ENCODE measurements around the gene CD28. TPM values are rescaled to one million over a fixed set of nuclear protein-coding genes. Genes with fewer than 3 reads are reported as not detected.

CD28 gene
- total RNA-seq, 1 experiment from 2014 or later, result not detected

GRCh38 chr2:203710226-203710625 lies 3.8 kb downstream of the CD28 start:
- in situ Hi-C loops (cut with HindIII; ENCODE audit: low sequenced_read_pairs), result no loop called here
- DNase-seq (ENCODE audit: low spot score), result no peak

GRCh38 chr2:203710952-203711351 lies 4.5 kb downstream of the CD28 start:
- in situ Hi-C loops (cut with HindIII; ENCODE audit: low sequenced_read_pairs), result no loop called here
- no peak for DNase-seq (ENCODE audit: low spot score)

GRCh38 chr2:203711399-203711798 lies 5.0 kb downstream of the CD28 start:
- in situ Hi-C loops (cut with HindIII; ENCODE audit: low sequenced_read_pairs), result no loop called here

DNA sequence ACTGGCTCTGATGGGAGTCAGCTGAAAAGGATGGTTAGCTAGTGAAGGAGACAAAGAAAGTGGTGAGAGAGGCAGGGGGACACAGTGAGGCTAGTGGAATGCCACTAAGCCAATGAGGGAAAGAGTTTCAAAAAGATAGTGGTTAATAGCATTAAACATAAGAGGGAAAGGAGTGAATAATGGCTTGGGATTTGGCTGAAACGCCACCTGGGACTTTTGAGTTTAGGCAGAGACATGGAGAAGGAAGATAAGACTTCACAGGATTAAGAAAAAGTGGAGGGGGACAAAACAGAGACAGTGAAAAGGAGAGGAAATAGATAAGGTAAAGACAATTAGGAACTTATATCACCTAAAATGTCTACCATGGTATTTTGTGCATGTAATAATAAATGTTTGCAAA lies 6.9 kb downstream of the CD28 start:
- DNase-seq (ENCODE audit: low spot score), result no peak
- in situ Hi-C loops (cut with HindIII; ENCODE audit: low sequenced_read_pairs), result no loop called here

More at GRCh38 chr2:203711399-203711798, 5.0 kb downstream of the CD28 start:
- no peak for DNase-seq (ENCODE audit: low spot score)

DNA sequence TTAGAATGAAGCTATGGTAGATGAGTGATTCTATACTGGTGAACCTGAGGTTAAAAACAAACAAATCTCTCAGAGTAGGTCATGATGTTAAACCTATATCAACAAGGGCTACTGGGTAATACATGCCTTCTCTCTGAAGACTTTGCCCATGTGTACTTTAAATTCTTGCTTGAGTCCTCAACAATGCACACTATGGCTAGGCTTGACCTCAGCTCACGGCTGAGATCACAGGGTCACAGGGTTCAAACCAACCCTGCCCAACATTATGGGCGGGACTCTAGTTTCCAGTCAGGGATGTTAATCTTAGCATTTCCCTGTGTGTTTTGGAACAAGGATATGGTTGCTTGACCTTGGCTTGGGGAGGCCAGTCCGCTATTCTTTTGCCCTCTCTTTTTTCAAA lies 7.7 kb downstream of the CD28 start:
- DNase-seq (ENCODE audit: low spot score), result no peak
- in situ Hi-C loops (cut with HindIII; ENCODE audit: low sequenced_read_pairs), result no loop called here

GRCh38 chr2:203715744-203716143 lies 9.3 kb downstream of the CD28 start:
- in situ Hi-C loops (cut with HindIII; ENCODE audit: low sequenced_read_pairs), result no loop called here
- no peak for DNase-seq (ENCODE audit: low spot score)

DNA sequence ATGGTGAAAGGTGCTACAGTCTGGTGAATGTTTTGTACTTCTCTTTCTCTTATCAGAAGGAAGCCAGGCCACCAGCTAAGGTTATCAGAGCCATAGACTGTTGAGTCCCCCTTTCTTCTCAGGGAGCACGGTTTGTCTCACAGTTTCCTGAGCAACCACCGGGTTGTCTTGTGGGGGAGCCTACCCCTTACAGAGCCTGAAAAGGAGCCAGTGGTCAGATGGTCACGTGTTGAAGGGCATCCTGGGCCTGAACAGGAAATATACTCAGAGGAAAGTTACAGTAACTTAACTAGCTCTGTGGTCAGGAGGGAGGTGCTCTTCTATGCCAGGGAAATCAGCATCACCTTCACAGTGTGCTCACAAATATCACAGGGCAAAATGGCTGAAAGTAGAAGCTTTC lies 11.6 kb downstream of the CD28 start:
- no peak for DNase-seq (ENCODE audit: low spot score)
- in situ Hi-C loops (cut with HindIII; ENCODE audit: low sequenced_read_pairs), result no loop called here

DNA sequence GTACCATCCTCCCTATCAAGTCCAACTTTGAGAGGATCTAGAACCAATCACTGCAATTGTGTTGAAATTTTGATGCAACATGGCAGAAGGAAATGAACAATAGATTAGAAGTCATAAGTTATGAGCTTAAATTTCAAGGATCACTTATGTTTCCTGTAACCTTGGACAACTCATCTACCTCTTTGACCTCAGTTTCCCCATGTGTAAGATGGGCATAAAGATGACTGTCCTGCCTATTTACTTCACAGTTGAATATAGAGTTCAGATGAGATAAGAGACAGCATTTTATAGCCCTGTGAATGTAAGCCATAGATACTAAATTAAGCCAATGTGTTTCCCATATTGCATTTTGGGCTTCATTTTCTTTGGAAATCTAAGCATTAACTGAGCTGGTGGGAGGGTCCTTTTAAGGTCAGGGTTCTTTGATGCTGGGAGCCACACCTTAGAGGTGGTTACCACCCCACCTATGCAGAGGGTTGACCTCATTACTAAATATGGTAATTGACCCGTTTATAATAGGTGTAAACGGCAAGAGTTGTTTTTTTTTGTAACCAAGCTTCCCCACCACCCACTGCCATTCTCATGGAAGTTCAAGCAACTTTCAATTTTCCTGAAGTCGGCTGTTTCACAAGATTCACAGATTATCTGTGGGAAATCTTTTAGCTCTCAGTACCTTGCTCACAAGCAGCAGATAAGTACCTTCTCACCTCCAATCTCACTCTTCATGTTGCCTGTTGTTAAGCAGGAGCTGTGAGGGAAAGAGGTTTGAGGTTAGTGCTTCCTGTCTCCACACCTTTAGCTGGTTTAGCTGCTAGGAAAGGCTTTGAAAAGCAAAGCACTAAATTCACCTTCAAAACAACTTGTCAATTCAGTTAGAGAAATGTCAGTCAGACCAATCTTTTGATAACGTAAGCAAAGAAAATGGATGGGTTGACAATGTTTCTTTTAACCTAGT lies 13.3 kb downstream of the CD28 start:
- no peak for DNase-seq (ENCODE audit: low spot score)
- in situ Hi-C loops (cut with HindIII; ENCODE audit: low sequenced_read_pairs), result no loop called here

DNA sequence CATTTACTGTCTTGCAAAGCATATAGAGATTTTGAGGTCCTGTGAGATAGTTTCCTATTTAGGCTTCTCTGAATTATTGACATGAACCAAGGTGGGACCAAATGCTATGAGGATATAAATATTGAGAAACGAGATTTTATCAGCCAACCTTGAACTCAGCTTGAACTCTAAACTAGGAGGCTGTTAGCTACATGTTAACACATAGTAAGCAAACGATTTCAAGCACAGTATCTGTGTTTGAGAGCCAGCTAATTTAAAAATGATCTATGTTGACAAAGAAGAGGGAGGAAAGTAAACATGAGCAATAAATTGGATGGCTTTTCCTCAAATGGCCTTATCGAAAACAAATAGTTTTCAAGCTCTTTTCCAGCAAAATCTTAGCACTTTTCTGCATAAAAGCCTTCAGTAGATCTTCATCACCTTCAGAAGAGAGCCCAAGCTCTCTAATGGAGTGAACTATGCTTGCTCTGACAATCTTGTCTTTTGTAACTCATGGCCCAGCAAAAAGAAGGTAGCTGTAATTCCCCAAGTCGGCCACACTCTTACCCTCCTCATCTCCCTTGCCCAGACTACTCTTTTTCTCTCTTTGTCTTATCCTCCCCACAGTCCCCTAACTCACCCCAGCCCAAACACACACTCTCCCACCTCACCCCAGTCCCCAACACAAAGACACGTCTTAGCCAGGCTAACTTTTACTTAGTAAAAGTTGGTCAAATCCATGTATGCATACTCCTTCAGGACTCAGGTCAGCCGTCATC lies 14.7 kb downstream of the CD28 start:
- in situ Hi-C loops (cut with HindIII; ENCODE audit: low sequenced_read_pairs), result no loop called here
- no peak for DNase-seq (ENCODE audit: low spot score)

- in situ Hi-C loops (cut with HindIII; ENCODE audit: low sequenced_read_pairs), result no loop called here
- no peak for DNase-seq (ENCODE audit: low spot score)
Measured at GRCh38 chr2:203721781-203722300, 15.4 kb downstream of the CD28 start.

GRCh38 chr2:203722411-203722810 lies 16.0 kb downstream of the CD28 start:
- in situ Hi-C loops (cut with HindIII; ENCODE audit: low sequenced_read_pairs), result no loop called here
- no peak for DNase-seq (ENCODE audit: low spot score)

GRCh38 chr2:203728321-203728720 lies 21.9 kb downstream of the CD28 start:
- in situ Hi-C loops (cut with HindIII; ENCODE audit: low sequenced_read_pairs), result no loop called here
- no peak for DNase-seq (ENCODE audit: low spot score)

DNA sequence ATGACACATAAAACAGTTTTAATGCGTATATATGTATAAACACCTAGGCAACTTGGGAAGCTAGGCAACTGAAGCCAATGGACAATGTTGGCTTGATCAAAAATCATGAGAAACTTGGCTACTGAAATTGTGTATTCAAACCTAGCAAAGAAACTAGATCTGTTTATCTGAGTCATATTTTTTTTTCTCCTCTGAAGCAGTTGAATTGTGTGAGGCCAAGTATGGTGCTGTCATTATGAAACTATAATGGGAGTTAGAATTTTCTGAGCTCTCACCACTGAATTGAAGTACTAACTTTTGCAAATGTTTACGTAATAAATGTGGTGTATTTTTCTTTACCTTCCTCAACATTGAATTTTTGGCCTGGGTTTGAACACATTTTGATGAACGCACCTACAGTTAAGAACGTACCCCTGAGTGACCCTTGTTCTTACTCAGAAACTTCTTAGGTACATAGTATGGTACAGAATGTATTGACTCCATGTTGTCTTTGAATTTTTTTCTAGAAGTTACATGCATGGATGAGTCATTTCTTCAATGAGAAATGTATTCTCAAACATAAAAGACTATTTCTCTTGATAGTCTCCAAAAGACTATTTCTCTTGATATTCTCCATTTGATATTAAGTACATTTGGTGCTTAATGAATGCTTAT lies 23.8 kb downstream of the CD28 start:
- no peak for DNase-seq (ENCODE audit: low spot score)
- in situ Hi-C loops (cut with HindIII; ENCODE audit: low sequenced_read_pairs), result no loop called here

- in situ Hi-C loops (cut with HindIII; ENCODE audit: low sequenced_read_pairs), result no loop called here
- no peak for DNase-seq (ENCODE audit: low spot score)
Measured at GRCh38 chr2:203730883-203731282, 24.4 kb downstream of the CD28 start.

DNA sequence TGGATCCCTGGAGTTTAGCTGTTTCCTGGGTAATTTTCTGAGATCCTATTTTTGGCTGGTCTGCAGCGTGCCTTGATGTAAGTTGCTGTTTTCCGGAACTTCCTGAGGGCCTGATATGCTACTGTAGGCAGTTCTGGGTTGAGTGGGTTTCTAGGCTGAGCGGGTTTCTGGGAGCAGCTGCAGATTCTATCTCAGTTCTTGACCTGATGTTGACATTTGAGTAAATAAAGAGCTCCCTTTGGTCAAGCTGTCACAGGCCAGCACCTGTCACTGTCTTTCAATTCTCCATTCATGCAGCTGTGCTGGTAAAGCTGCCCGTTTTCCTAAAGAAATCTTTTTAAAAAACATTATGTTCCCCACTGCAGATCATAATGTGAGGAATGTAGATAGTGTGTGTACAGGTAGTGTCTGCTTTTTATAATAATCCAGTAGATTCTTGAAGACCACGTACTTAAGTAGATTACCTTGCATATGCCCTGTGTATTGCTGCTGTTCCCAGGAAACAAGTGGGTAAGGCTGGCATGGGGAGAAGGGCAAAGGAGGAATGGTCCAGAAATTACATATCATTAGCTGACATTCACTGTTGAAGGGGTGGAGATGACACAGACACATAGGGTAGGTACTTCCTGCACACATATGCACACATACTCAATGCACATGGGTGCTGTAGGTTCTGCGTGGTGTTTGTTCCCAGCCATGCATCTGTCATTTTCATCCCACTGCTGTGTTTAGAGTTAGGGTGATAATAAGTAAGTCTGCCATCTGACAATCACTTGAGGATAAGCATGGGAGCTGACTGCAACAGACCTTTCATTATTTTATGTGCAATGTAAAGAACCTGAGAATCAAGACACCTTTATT lies 25.9 kb downstream of the CD28 start:
- no peak for DNase-seq (ENCODE audit: low spot score)
- in situ Hi-C loops (cut with HindIII; ENCODE audit: low sequenced_read_pairs), result no loop called here

DNA sequence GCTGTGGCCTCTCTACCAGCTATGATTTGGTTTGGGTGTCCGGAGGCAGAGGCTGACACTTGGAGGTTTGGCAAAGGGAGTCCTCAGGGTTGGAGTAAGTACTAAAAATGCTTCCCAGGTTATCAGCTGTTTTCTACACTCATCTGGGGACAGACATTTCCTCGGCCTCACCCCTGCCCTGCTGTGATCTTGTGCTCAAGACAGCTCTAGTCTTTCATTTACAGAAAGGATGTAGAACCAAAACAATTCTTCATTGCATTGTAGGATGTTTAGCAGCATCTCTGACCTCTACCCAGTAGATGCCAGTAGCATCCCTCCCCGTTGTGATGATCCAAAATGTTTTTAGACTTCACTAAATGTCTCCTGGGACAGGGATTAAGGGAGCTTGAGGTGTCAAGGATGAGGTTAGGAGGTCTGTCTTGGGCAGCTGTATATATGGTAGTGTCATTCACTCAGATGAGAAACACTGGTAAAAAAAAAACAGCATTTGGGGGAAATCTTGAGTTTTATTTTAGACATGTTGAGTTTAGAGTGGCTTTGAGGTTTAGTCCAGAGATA lies 26.6 kb downstream of the CD28 start:
- no peak for DNase-seq (ENCODE audit: low spot score)
- in situ Hi-C loops (cut with HindIII; ENCODE audit: low sequenced_read_pairs), result no loop called here

GRCh38 chr2:203733684-203734083 lies 27.2 kb downstream of the CD28 start:
- in situ Hi-C loops (cut with HindIII; ENCODE audit: low sequenced_read_pairs), result no loop called here

DNA sequence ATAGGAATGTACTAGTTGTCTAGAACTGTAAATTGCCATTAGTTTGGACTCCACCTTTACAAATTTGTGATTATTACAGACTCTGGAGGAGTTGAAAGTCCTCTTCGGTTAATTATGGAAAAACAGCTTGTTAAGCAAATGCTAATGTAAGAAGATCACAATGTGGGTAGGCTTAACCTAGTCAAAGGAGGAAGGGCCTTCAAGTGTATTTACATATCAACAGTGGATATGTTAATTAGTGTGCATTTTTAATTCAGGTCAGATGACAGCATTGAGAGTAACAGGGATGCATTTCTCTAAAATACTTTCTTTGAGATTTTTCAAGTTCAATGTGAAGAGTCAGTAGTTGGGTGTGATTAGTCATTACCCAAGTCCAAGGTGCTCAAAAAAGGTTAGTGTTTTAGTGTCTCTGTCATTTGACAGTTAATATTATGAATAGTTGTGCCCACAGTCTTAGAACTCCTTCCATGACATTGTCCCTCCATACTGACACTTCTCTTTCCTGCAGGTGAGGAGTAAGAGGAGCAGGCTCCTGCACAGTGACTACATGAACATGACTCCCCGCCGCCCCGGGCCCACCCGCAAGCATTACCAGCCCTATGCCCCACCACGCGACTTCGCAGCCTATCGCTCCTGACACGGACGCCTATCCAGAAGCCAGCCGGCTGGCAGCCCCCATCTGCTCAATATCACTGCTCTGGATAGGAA lies 28.0 kb downstream of the CD28 start:
- DNase-seq (ENCODE audit: low spot score), result no peak
- in situ Hi-C loops (cut with HindIII; ENCODE audit: low sequenced_read_pairs), result no loop called here

More at GRCh38 chr2:203733684-203734083, 27.2 kb downstream of the CD28 start:
- no peak for DNase-seq (ENCODE audit: low spot score)

Measured in G401 (cell line).